HepG2 (cell line): ENCODE results near the gene NRSN2. TPM values are rescaled to one million over a fixed set of nuclear protein-coding genes. Genes with fewer than 3 reads are reported as not detected.
A peak's percentile ranks its signal among the peaks of the same experiment; 100 is the strongest.

ENCODE experiments used
- ATM ChIP-seq: fragments of 450-650 bp; IDR thresholded peaks from 2 replicates; pipeline ENCODE4 v1.7.1; 2017; ENCODE audit warnings: mild to moderate bottlenecking, borderline replicate concordance
- BCL6 ChIP-seq: IDR thresholded peaks from 2 replicates; pipeline ENCODE4 v1.6.1; 2016; ENCODE audit warnings: missing genetic modification reagents, missing compliant biosample characterization
- DNMT1 ChIP-seq: sonication (generic); formaldehyde crosslinking; IDR thresholded peaks from 2 replicates; pipeline ENCODE4 v1.5.1; 2020; ENCODE audit warnings: mild to moderate bottlenecking, missing genetic modification reagents
- FOXA3 ChIP-seq: IDR thresholded peaks from 2 replicates; pipeline ENCODE4 v1.6.1; 2016; ENCODE audit warnings: missing genetic modification reagents, missing compliant biosample characterization
- FOXC1 ChIP-seq: sonication (generic); formaldehyde crosslinking; IDR thresholded peaks from 2 replicates; pipeline ENCODE4 v1.8.0; 2022; ENCODE audit warnings: mild to moderate bottlenecking, missing genetic modification reagents, borderline replicate concordance
- HDAC6 ChIP-seq: fragments of 200-600 bp; sonication (generic); IDR thresholded peaks from 2 replicates; pipeline ENCODE4 v1.7.0; 2017; ENCODE audit warnings: mild to moderate bottlenecking, antibody characterized with exemption, low read length, low read depth
- MAZ ChIP-seq, 2 experiments: sonication (generic) in 1 of 2; formaldehyde crosslinking in 1 of 2; IDR thresholded peaks; 2 replicates each; pipeline versions ENCODE4 v1.5.0 to v1.6.1; 2012 to 2020; ENCODE audit warnings: low read depth in 2 of 2, mild to moderate bottlenecking in 2 of 2, borderline replicate concordance in 1 of 2, improper control_type of control experiment in 1 of 2, low read length in 1 of 2, missing genetic modification reagents in 1 of 2, moderate library complexity in 1 of 2
- NFIC ChIP-seq: IDR thresholded peaks from 2 replicates; pipeline ENCODE4 v1.6.1; 2012; ENCODE audit warnings: mild to moderate bottlenecking, low read length, inconsistent platforms
- PITX1 ChIP-seq: sonication (generic); formaldehyde crosslinking; IDR thresholded peaks from 2 replicates; pipeline ENCODE4 v1.5.1; 2020; ENCODE audit warnings: mild to moderate bottlenecking, missing genetic modification reagents
- POGZ ChIP-seq: sonication (generic); formaldehyde crosslinking; IDR thresholded peaks from 2 replicates; pipeline ENCODE4 v1.4.0; 2020; ENCODE audit warnings: mild to moderate bottlenecking, missing genetic modification reagents
- TBL1XR1 ChIP-seq: fragments of 150-350 bp; IDR thresholded peaks from 2 replicates; pipeline ENCODE4 v1.6.1; 2014; ENCODE audit warnings: borderline replicate concordance, low read length; ENCODE audit not compliant: partially characterized antibody
- TBX2 ChIP-seq: sonication (generic); formaldehyde crosslinking; IDR thresholded peaks from 2 replicates; pipeline ENCODE4 v1.5.0; 2020; ENCODE audit warnings: missing genetic modification reagents, mild to moderate bottlenecking, borderline replicate concordance
- TMF1 ChIP-seq: sonication (generic); formaldehyde crosslinking; IDR thresholded peaks from 2 replicates; pipeline ENCODE4 v1.8.1; 2022; ENCODE audit warnings: low read depth, missing genetic modification reagents
- ZBTB38 ChIP-seq: sonication (generic); formaldehyde crosslinking; IDR thresholded peaks from 2 replicates; pipeline ENCODE4 v1.5.1; 2020; ENCODE audit warnings: mild to moderate bottlenecking, missing genetic modification reagents
- ZFAT ChIP-seq: sonication (generic); formaldehyde crosslinking; conservative IDR thresholded peaks from 2 replicates; pipeline ENCODE4 v1.8.1; 2023; ENCODE audit warnings: missing genetic modification reagents, inconsistent platforms
- ZNF12 ChIP-seq: sonication (generic); formaldehyde crosslinking; IDR thresholded peaks from 2 replicates; pipeline ENCODE4 v1.5.0; 2020; ENCODE audit warnings: missing genetic modification reagents
- ZNF724P ChIP-seq: sonication (generic); formaldehyde crosslinking; IDR thresholded peaks from 2 replicates; pipeline ENCODE4 v1.8.0; 2022; ENCODE audit warnings: missing genetic modification reagents, borderline replicate concordance
- ZNF850 ChIP-seq: sonication (generic); formaldehyde crosslinking; conservative IDR thresholded peaks from 2 replicates; pipeline ENCODE4 v1.9.0; 2021; ENCODE audit warnings: mild to moderate bottlenecking, missing genetic modification reagents
- polyA plus RNA-seq, 8 experiments: library from polyadenylated mRNA; depleted of rRNA in 3 of 8; stranded (reverse) in 7 of 8; unstranded in 1 of 8; fragments of >200 nt; fragmentation: Illumina TruSeq in 4 of 8; extraction: Trizol in 4 of 8; gene quantifications; 2 replicates each; pipeline versions ENCODE4 v1.2.1 to v1.2.3, GENCODE V29; 2011 to 2016; ENCODE audit warnings: low read depth in 4 of 8, missing spikeins in 1 of 8, mixed read lengths in 1 of 8; ENCODE audit not compliant: insufficient read depth in 1 of 8
- total RNA-seq, 5 experiments: library from RNA; depleted of rRNA; stranded (reverse); fragments of >200 nt; fragmentation: Illumina TruSeq; extraction: Trizol; gene quantifications; 2 replicates each; pipeline ENCODE4 v1.2.3, GENCODE V29; 2016; ENCODE audit warnings: low read depth in 1 of 5
- TF ChIP-seq, protein P1 (sequence below): sonication (generic); formaldehyde crosslinking; IDR thresholded peaks from 2 replicates; pipeline ENCODE4 v1.5.1; 2020; ENCODE audit warnings: missing genetic modification reagents, mild to moderate bottlenecking, borderline replicate concordance
- TF ChIP-seq, protein P2 (sequence below): sonication (generic); formaldehyde crosslinking; IDR thresholded peaks from 2 replicates; pipeline ENCODE4 v1.5.1; 2020; ENCODE audit warnings: missing genetic modification reagents, mild to moderate bottlenecking, borderline replicate concordance
- TF ChIP-seq, protein P3 (sequence below): sonication (generic); formaldehyde crosslinking; IDR thresholded peaks from 2 replicates; pipeline ENCODE4 v1.4.0; 2020; ENCODE audit warnings: missing genetic modification reagents

The NRSN2 gene
- total and polyA plus RNA-seq, 2 of the 13 experiments (the other 11 are each of a cell fraction or from before 2014, with no cell fraction given): 32.3 to 49.4 TPM

DNA sequence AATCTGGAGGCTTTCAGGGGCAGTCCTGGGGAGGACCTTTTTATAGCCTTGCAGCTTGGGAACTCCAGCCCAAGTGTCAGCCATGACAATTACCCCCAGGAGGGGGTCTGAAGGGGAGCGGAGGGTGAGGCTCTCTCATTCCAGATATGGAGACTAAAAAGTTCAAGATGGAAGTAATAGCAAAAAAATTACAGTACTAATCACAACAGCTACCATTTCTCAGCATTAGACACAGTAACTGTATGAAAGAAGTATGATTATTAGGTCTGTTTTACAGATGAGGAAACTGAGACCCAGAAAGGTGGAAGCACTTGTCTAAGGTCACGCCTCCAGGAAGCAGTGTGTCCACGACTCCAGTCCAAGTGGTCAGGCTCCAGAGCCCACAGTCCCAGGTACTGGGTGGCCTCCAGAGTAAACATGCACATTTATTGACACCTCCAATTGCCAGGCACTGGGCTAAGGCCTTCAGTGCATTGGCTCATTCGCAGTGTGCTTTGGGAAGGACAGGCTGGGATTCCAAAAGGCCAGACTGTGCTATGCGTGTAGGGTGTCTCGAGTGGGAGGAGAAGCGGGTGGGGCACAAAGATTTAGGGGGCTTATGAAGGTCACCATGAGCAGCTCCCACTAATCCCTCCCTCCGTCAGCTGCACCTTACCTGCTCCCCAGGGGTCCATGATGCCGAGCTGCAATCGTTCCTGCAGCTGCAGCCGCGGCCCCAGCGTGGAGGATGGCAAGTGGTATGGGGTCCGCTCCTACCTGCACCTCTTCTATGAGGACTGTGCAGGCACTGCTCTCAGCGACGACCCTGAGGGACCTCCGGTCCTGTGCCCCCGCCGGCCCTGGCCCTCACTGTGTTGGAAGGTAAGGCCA lies 2.3 kb downstream of the NRSN2 start (continued):
- TF ChIP-seq ZFAT (no peak), TBX2 (peak; percentile 89), ATM (no peak), ZNF724P (CRISPR knock-in tag) (0 out of 2 replicates have a peak, but pooled peaks have one; percentile 77), TBL1XR1 (peak; percentile 15), POGZ (CRISPR knock-in tag) (no peak), FOXC1 (peak; percentile 74), ZBTB38 (CRISPR knock-in tag) (peak; percentile 88), ZNF850 (CRISPR knock-in tag) (no peak), ZNF12 (CRISPR knock-in tag) (no peak), NFIC (0 out of 2 replicates have a peak, but pooled peaks have one; percentile 51), HDAC6 (no peak), TMF1 (CRISPR knock-in tag) (0 out of 2 replicates have a peak, but pooled peaks have one; percentile 60), FOXA3 (CRISPR knock-in tag) (peak; percentile 99), BCL6 (CRISPR knock-in tag) (peak; percentile 61), MAZ (IDR thresholded peaks at IDR 0.05; ENCODE audit: borderline replicate concordance, low read depth, low read length) (no peak), MAZ (CRISPR knock-in tag; IDR thresholded peaks at IDR 0.05; ENCODE audit: low read depth) (peak; percentile 36; the same call in 1 of the 2 replicates), DNMT1 (CRISPR knock-in tag) (no peak), PITX1 (CRISPR knock-in tag) (peak; percentile 73)
- TF ChIP-seq, protein P1, sequence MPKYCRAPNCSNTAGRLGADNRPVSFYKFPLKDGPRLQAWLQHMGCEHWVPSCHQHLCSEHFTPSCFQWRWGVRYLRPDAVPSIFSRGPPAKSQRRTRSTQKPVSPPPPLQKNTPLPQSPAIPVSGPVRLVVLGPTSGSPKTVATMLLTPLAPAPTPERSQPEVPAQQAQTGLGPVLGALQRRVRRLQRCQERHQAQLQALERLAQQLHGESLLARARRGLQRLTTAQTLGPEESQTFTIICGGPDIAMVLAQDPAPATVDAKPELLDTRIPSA (CRISPR knock-in tag): no peak
- TF ChIP-seq, protein P2, sequence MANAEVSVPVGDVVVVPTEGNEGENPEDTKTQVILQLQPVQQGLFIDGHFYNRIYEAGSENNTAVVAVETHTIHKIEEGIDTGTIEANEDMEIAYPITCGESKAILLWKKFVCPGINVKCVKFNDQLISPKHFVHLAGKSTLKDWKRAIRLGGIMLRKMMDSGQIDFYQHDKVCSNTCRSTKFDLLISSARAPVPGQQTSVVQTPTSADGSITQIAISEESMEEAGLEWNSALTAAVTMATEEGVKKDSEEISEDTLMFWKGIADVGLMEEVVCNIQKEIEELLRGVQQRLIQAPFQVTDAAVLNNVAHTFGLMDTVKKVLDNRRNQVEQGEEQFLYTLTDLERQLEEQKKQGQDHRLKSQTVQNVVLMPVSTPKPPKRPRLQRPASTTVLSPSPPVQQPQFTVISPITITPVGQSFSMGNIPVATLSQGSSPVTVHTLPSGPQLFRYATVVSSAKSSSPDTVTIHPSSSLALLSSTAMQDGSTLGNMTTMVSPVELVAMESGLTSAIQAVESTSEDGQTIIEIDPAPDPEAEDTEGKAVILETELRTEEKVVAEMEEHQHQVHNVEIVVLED (CRISPR knock-in tag): no peak
- TF ChIP-seq, protein P3, sequence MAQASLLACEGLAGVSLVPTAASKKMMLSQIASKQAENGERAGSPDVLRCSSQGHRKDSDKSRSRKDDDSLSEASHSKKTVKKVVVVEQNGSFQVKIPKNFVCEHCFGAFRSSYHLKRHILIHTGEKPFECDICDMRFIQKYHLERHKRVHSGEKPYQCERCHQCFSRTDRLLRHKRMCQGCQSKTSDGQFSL (CRISPR knock-in tag): no peak
